CD4-positive, alpha-beta T cell treated with Interleukin-15 for 1 hour (primary cell): ENCODE measurements around the gene CHST11.
A peak's percentile ranks its signal among the peaks of the same experiment; 100 is the strongest.
"Not testable (repeated sequence)": the region's sequence is repeated elsewhere in the genome, so short reads cannot be mapped to it uniquely, and the experiment has no call there.

Experiments used
- DNase-seq: peaks from one replicate; pipeline ENCODE4 v3.0.0-alpha.2; 2020

CHST11 gene

DNA sequence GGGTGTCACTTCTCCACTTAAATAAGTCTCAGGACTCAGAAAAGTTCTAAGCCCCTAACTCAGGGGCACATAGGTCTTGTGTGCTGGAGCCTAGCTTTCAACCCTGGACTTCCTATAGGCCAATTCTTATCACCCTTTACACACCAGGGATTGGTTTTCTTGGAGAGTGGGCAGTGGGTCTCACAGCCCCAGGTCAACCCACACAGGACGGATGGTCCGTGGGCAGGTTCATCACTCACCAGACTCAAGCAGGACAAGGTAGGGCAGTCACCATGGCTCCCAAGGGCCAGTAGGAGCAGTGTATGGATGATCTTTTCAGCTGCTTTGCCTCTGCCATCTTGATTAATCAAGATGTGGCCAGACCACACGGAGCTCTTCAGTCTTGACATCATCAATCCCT is 268.9 kb downstream of the CHST11 start:
- DNase-seq = no peak

DNA sequence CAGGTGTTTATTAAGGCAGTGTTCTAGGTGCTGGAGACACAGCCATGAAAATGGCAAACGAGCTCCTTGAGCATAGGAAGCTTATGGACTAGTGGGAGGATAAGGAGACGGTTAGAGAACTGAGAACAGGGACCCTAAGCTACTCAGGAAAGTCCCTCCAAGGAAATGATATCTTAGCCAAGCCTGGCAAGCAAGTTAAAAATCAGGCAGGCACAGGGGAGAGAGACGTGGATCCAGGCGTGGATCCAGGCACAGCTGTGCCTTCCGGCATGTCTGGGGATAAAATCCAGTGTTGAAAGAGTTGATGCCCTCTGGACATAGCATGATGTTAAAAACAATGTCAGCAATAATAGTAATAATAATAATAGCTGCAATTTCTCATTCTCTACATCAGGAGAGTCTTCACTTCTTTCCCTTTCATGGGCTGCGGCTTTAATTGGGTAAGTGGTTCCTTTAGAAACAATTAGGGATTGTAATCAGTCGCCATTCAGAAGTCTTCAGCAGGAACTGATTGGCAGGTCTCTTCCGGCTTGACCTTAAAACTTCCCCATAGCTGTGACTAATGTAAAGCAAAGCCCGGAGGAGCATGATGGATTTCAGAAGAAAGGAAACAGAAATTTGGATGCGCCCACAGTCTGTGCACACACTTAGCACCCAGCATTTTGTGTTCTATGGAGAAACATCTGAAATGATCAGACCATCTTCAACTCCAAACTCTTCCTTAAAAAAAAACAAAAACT is 271.1 kb downstream of the CHST11 start:
- no peak for DNase-seq

DNA sequence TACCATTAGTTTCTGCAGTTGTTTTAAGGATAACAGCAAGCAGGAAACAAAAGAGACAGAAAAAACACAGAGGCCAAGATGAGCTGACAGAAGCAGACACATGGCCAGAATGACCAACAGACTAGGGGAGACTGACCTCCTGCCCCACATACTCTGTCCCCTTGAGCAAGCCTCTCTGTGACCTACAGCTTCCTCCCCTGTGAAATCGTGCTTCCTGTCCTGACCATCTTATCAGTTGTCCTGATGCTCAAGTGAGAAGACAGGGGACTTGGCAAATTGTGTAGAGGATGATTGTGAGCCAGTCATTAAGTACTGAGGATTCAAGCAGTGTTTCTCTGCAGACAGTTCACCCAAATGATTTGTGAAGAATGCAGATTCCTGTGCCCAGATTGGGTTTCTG is 272.3 kb downstream of the CHST11 start:
- no peak for DNase-seq

DNA sequence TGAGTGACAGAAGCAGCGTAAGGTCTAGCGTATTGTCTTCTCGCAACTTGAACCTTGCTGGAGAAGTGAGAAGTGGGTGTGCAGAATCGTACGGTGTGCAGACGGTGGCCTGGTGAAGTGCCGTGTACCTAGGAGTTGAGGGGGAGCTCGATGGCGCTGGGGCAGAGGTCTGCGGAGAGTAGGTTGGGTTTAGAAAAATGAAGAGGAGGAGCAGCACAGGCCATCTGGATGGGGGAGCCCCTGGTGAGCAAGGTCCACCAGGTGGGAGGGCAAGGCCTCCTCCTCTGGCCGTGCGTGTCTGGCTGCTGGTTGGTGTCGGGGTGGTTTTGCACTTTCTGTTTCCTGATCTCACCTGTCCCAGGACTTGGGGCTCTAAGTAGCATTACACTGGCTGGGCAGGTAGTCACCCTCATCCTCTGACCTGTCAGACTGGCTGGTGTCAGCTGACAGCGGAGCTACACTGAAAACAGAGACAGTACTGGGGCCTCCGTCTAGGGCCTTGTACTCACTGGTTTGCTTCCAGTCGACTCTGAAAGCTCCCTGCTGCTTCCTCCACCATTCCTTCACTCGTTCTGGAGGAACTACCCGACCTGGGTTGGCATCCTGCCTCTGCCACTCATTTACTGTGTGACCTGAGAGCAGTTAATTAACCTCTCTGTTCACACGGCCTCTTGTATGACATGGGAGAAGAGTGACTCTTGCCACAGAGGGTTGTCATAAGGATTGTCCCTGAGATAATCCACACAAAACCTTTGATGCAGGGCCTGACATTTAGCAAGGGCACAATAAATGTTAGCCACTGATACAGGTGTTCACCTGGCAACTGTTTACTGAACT is 273.1 kb downstream of the CHST11 start:
- DNase-seq = no peak

DNA sequence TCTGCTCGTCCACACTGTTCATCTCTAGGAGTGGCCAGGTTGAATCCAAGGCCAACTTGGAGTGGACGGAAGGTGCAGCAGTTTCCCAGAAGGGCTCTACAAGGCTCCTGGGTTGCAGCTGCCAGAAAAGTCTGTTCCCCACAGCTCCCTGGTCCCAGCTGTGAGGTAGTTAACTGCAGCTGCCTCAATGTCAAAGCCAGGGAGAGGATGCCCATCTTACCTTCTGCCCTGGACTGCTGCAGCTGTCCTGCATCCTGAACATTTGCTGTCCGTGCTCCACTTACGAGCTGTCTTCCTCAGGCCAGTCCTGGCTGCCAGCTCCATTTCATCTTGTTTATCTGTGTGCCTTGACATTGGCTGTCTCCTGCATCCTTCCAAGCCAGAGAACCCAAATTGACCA is 274.0 kb downstream of the CHST11 start:
- no peak for DNase-seq

DNA sequence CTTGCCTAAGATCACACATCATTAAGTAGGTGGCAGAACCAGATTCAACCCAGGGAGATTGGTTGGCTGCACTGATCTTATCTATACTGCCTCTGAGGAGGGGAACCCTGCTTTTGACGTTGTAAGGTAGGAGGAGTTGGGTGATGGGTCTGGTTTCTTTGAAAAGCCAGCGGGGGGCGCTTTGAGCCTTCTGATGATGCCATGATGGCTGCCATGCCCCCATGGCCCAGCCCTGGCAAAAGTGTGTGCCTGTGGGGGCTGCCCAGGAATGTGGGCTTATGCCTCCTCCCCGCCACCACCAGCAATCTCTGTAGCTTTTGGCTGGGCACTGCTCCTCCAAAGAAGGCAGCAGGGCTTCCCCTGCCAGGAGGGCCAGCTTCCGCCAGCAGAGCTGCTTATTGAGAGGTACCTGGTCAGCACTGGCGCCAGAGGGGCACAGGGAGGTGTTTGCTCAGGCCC is 277.0 kb downstream of the CHST11 start:
- DNase-seq = no peak

DNA sequence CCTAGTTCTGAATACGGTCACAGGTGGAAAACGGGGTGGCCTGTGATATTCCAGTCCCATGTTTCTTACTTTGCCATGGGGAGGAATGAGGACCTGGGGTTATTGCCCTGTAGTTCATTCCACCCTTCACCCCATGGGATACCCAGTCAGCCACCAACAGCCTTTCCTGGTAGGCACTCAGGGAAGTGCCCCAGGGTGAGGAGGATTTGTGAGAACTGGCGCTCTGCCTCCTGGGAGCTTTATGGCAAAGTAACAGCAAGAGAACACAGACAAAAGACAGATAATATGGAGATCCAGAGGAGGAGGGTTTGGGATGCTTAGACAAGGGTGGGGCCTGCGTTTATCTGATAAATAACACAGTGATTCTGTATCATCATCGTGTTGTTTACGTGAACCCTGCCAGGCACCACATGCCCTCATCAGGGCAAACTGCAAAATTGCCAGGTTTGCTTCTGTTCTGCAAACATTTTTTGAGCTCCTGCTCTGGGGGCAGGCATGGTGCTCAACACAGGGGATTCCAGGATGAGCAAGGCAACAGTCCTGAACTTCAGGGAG is 277.9 kb downstream of the CHST11 start:
- DNase-seq = no peak

DNA sequence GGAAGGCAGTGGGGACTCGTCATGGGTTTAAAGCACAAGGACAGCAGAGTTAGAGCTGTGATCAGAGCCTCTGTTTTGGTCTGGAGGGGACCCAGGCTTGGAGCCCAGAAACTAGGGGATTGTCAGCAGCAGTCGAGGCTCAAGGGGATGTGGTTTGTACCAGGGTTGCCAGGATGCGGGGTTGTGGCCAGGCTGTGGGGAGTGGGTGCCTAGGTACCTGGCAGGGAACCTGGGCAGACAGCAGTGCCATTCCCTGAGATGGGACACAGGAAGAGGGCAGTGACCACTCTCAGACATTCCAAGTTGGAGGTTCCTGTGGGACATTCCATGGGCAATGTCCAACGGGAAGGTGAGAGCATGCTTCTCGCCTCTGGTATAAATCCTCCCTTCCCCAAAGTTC is 279.1 kb downstream of the CHST11 start:
- DNase-seq = no peak

DNA sequence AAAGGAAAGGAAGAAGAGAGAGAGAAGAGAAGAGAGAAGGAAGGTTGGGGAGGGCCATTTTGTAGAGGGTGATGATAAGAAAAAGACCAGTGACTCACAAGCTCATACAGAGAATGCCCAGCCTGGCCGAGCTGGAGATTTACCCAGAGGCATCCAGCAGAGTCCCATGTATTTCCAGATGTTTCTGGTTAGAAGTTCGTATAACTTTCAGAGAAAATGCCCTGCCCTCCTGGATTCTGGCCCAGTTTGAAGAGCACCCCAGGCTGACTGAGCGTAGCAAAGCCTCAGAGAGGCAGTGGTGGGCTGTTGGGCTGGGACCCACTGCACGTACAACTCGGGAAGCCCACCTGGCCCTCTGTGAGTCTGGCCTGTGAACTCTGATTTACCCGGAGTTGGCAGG is 279.6 kb downstream of the CHST11 start:
- no peak for DNase-seq

DNA sequence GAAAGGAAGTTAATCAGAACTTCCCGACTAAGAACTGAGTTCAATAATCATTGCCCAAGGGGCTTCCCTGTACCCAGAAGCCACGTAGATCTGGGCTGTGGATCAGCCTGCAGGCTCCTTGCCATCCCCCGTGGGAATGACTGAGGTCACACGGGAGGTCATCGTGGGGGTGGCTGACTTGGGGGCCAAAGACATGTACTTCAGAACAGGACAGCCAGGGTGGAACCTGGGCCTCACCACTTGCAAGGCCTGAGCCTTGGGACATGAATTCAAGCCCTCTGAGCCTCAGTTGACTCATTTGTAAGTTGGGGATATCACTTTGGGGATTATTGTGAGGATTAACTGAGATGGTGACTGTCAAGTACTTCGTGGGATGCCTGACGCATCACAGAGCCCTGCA is 280.4 kb downstream of the CHST11 start:
- no peak for DNase-seq

DNA sequence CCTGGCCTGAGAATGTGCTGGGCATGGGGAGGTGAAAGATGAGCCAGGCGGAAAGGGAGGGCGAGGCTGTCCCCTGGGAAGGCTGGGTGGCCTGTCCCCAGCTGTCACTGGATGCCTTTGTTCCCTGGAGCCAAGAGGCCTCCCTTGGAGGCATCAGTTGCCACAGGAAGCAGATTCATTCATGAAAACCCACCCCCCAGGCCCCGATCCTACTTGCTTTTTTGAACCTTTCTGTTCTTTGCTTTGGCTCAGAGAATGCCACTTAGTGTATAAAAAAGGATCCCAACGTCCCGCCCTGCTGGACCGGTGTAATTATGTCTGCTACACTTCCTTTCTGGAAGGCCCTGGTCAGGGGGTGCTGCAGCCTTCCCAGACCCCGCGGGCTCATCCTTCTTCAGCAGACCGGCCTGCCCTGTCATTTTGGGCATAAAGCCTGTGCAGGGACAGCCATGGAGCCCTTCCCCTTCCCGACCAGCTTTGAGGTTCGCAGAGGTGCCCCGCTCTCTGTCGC is 281.1 kb downstream of the CHST11 start:
- DNase-seq = no peak

DNA sequence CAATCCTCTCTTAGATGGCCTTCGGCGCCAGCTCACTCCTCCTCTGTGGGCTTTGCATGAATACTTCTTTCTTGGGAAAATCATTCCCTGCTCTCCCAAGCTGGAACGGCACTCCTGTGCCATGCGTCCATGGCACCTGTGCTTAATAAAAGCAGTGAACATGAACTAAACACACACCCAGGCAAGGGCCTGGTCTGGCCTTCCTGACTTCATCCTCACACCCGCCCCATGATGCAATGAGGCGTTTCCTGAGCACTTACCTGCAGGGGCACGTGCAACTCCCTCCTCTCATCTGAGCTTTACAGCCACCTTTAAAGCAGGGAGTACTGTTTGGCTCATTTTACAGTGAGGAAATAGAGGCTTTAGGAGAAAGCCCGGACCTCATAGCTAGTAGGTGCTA is 281.6 kb downstream of the CHST11 start:
- DNase-seq = no peak

DNA sequence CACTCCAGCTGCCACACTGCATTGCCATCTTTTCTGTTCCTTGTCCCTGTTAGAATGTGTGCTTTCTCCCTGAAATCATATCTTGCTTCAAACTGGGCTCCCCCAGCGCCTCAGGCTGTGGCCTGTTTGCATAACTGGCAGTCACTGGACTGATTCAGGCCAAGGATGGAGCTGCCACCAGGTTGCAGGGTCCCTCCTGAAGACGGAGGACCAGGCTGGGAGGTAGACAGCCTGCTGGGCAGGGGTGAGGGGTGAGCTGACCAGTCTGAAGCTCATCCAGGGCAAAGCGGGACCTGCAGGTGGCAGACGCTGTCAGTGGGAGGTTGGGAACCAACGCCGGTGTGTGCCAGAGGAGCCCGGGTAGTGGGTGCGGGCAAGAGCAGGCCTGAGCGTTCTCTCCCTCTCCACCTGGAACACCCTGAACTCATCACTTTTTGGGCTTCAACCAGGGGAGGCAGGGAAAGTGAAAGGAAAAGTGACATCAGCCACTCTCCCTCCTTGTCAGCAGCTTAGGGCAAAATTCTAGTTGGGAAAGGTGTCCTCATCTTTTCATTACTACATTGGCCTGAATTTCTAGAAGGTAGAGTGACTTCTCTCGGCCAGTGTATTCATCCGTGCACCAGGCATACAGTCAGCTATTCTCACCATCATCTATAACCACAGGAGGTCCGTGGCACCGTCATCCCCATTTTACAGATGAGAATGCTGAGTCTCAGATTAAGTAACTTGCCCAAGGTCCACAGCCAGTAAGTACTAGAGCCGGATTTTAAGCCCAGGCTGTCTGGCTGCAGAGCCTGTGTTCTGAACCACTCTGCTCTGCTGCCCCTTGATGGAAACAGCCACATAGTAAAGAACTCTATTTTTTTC is 282.3 kb downstream of the CHST11 start:
- DNase-seq = no peak

DNA sequence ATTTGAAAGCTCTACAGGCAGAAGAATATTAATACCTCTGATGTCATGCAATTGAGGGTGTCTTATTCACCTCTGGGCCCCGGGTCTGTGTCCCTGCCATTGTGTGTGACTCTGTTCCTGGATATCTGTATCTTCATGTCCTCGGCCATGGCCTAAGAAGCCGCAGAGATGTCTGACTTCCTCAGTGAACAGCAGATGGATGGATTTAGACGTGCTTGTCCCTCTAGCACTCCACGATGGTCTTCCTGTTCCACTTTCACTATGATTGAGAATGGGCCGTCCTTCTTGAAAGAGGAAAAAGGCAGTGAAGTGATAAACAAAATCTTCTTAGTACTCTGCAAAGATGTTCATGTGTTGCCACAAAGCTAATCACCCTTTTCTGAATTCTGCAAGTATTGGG is 283.9 kb downstream of the CHST11 start:
- DNase-seq = peak; percentile 53

DNA sequence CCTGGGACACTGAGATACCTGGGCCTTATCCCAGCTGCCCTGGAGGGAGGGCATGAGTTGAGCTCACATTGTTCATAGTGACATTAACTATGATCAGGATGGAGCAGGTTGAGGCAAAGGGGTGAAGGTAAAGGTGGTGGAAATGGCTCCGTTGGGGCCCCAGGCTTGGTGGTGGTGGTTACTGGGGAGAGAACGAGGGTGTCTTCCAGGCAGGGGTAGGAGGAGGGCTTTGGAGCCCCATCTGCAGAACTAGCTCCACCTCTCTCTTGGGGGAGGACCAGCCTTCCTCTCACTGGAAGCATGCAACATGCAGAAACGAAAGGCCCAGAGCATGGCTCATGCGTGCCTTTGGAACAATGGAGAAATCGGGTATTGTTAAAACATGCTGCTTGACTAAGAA is 284.3 kb downstream of the CHST11 start:
- no peak for DNase-seq

DNA sequence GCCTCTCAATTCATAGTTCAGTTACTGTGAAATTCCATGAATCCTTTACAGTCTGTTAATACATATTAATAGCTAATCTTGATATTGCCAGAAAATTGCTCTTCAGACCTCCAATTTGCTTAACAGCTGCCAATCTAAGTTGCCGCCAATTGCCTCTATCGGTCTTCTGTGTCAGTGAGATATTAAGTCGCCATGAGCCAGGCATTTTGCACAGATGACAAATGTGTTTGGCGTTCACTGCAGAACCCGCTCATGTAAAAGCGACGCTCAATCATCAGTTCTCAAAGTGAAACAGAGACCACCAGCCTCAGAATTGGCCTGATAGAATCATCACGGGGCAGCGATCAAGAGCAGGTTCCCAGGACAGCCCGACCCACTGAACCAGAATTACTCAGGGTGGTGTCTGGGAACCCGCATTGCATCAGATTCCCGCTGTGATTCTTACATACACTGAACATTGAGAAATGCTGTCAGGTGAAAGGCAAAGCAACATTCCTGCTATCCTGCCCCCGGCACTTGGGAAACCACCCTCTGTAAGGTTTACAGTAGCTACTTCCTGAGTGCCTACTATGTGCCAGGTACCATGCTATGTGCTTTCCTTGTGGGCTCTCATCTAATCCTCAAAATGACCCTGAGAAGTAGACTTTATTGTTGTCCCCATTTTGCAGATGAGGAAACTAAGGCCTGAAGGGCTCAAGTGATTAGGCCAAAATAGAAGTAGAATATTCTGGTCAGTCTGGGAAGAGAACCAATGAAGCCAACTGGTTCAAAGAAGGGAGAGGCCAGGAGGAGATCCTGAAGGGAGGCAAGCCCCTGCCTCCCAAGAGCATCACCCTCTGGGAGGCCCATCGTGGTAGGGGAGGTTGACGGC is 285.0 kb downstream of the CHST11 start:
- no peak for DNase-seq

DNA sequence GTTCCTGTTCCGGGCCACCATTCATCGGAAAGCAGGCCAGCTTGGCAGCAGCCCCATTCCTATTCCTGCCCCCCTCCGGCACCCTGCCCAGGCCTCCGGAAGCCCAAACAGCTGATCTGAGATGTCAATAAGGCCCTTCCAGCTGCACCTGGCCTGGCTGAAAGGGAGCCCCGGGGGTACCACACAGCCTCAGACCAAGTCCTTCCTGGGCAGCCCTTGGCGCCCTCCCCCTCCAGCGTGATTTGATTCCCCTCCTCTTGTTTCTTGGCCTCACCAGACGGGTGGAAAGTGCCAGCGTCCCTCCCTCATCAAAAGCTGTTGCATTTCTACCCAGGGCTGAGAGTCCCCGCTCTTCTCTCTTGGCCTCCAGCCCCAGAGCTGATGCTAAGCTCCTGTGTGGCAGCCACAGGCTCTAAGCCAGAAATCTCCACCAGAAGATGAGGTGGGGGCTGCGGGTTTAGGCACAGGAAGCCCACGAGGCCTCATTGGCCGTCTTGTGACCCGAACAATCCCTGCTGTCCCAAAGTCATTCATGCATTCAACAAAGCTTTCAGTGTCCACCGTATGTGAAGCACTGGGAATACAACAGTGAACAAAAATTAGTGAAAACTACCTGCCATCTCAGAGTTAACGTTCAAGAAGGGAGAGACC is 285.9 kb downstream of the CHST11 start:
- DNase-seq = no peak

DNA sequence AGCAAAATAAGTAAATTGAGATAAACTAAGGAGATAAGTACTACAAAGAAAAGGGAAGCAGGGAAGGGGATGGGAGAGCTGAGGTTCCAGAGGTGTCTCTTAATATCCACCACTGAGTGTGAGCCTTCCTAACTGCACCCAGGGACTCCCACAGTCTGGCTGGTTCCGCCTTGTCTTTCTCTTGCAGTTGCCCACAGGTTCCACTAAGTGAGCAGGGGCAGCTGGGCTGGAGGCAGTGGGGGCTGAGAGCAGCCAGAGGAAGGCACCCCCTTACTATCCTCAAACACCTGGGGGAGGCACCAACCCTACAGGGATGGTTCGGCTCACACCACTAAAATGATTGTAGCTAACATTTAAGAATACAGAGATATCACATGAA is 286.4 kb downstream of the CHST11 start:
- no peak for DNase-seq

DNA sequence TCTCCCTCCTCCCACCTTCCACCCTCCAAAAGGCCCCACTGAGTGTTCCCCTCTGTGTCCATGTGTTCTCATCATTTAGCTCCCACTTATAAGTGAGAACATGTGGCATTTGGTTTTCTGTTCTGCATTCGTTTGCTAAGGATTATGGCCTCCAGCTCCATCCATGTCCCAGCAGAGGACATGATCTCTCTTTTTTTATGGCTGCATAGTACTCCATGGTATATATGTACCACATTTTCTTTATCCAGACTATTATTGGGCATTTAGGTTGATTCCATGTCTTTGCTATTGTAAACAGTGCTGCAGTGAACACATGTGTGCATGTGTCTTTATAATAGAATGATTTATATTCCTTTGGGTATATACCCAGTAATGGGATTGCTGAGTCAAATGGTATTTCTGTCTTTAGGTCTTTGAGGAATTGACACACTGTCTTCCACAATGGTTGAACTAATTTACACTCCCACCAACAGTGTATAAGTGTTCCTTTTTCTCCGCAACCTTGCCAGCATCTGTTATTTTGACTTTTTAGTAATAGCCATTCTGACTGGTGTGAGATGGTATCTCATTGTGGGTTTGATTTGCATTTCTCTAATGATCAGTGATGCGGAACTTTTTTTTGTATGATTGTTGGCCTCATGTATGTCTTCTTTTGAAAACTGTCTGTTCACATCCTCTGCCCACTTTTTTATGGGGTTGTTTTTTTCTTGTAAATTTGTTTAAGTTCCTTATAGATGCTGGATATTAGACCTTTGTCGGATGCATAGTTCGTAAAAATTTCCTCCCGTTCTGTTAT is 287.2 kb downstream of the CHST11 start:
- not testable (repeated sequence) for DNase-seq

DNA sequence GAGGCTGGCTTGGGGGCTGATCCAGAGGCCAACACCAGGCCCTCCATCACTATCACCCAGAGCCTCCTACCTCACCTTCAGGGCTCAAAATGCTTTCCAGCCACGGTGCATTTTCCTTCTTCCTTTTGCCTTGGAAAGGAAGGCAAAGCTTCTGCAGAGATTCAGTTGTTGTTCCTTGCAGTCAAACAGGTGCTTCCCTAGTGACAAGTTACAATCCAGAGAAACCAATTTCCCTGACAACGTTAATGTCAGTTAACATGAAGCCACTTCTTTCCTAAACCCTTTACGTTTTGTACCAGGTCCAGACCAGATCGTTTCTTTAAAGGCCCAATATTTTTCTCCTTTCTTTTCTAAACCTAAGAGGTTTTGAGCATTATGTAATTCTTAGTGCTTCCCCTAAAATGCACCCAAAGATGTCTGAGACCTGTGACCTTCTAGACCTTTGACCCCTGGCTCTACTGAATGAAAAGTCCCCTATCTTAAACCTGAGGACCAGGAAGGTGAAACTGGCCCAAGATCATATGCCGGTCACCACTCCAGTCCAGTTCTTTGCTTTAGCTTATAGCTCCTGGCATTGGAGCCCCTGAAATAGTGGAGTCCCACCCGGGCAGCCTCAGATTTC is 289.8 kb downstream of the CHST11 start:
- no peak for DNase-seq
